IMR-90 (cell line): ENCODE results near the gene ROBO1. TPM values are rescaled to one million over a fixed set of nuclear protein-coding genes. Genes with fewer than 3 reads are reported as not detected.

ENCODE experiments used
- ATAC-seq: fragments of 200-7000 bp; cut with Tn5 transposase; 2 replicates; pipeline ENCODE4 v1.9.1; 2020; ENCODE audit warnings: low read depth, mild to moderate bottlenecking, moderate library complexity
- BruUV-seq: library from RNA; stranded (reverse); fragments of 400-500 nt; replicated peaks from 2 replicates; lab custom pipeline; 2021; lab: Mats Ljungman, UMichigan
- CTCF ChIA-PET: fragments of 300-600 bp; formaldehyde crosslinking; extraction: SDS; loops from one replicate; lab custom pipeline; 2021; ENCODE audit warnings: antibody characterized with exemption; lab: Yijun Ruan, JAX
- POLR2A ChIA-PET: fragments of 300-600 bp; sonication (Branson Sonifier 250); formaldehyde crosslinking; loops from one replicate; lab custom pipeline; 2022; ENCODE audit warnings: antibody characterized with exemption; ENCODE audit not compliant: unreplicated experiment; lab: Charles Lee
- DNase-seq: peaks from one replicate; pipeline ENCODE4 v3.0.0; 2013
- H2AFZ ChIP-seq: replicated peaks from 2 replicates; pipeline ENCODE3; 2013; ENCODE audit warnings: low read length, mild to moderate bottlenecking; ENCODE audit not compliant: poor library complexity
- H2AK5ac ChIP-seq: 2 replicates; pipeline ENCODE4 v1.6.1; 2013; ENCODE audit warnings: low read depth, low read length, inconsistent platforms
- H2AK9ac ChIP-seq: replicated peaks from 2 replicates; pipeline ENCODE3; 2013; ENCODE audit warnings: mild to moderate bottlenecking, low read depth, low read length, moderate library complexity; ENCODE audit not compliant: poor library complexity
- H2BK120ac ChIP-seq: 2 replicates; pipeline ENCODE4 v1.6.1; 2013; ENCODE audit warnings: low read depth, low read length, inconsistent platforms
- H2BK15ac ChIP-seq: 3 replicates; pipeline ENCODE4 v1.6.1; 2013; ENCODE audit warnings: low read depth, low read length, inconsistent platforms
- H2BK20ac ChIP-seq: 2 replicates; pipeline ENCODE4 v1.6.1; 2013; ENCODE audit warnings: low read depth, mild to moderate bottlenecking, inconsistent platforms, low read length, moderate library complexity
- H2BK5ac ChIP-seq: 2 replicates; pipeline ENCODE4 v1.6.1; 2013; ENCODE audit warnings: mild to moderate bottlenecking, low read depth, low read length, inconsistent platforms; ENCODE audit not compliant: poor library complexity, severe bottlenecking
- H3K14ac ChIP-seq: replicated peaks from 2 replicates; pipeline ENCODE4 v1.6.1; 2013; ENCODE audit warnings: low read depth, low read length, inconsistent platforms
- H3K18ac ChIP-seq: 2 replicates; pipeline ENCODE4 v1.6.1; 2013; ENCODE audit warnings: low read depth, low read length, control low read depth
- H3K23ac ChIP-seq: 2 replicates; pipeline ENCODE4 v1.6.1; 2013; ENCODE audit warnings: low read depth, low read length, inconsistent platforms
- H3K27ac ChIP-seq: 2 replicates; pipeline ENCODE4 v1.5.1; 2013; ENCODE audit warnings: mild to moderate bottlenecking, control low read depth, low read length; ENCODE audit not compliant: insufficient read depth
- H3K27me3 ChIP-seq: 2 replicates; pipeline ENCODE4 v1.6.1; 2013; ENCODE audit warnings: low read length; ENCODE audit not compliant: control insufficient read depth, insufficient read depth
- H3K36me3 ChIP-seq: 2 replicates; pipeline ENCODE4 v1.6.1; 2013; ENCODE audit warnings: low read length, mixed read lengths; ENCODE audit not compliant: control insufficient read depth, insufficient read depth
- H3K4ac ChIP-seq: 2 replicates; pipeline ENCODE4 v1.6.1; 2013; ENCODE audit warnings: low read depth, low read length, inconsistent platforms
- H3K4me1 ChIP-seq: 2 replicates; pipeline ENCODE4 v1.6.1; 2013; ENCODE audit warnings: low read length, mixed read lengths; ENCODE audit not compliant: control insufficient read depth, insufficient read depth
- H3K4me2 ChIP-seq: 2 replicates; pipeline ENCODE4 v1.6.1; 2013; ENCODE audit warnings: low read depth, mild to moderate bottlenecking, control low read depth, low read length, moderate library complexity
- H3K4me3 ChIP-seq: 2 replicates; pipeline ENCODE4 v1.5.1; 2013; ENCODE audit warnings: low read depth, mild to moderate bottlenecking, control low read depth, low read length, moderate library complexity; ENCODE audit not compliant: insufficient read depth
- H3K56ac ChIP-seq: 2 replicates; pipeline ENCODE4 v1.6.1; 2013; ENCODE audit warnings: low read length, inconsistent platforms; ENCODE audit not compliant: insufficient read depth; ENCODE audit errors: extremely low read depth
- H3K79me1 ChIP-seq, 2 experiments: 2 replicates each; pipeline ENCODE4 v1.6.1; 2013; ENCODE audit warnings: low read length in 2 of 2, inconsistent platforms in 1 of 2, low read depth in 1 of 2
- H3K9ac ChIP-seq: 2 replicates; pipeline ENCODE4 v1.6.1; 2013; ENCODE audit warnings: low read depth, low read length, control low read depth
- H3K9me1 ChIP-seq: 2 replicates; pipeline ENCODE4 v1.6.1; 2013; ENCODE audit warnings: low read length, inconsistent platforms; ENCODE audit not compliant: insufficient read depth
- H3K9me3 ChIP-seq: 2 replicates; pipeline ENCODE4 v1.6.1; 2013; ENCODE audit warnings: low read length; ENCODE audit not compliant: control insufficient read depth, insufficient read depth
- H4K20me1 ChIP-seq: 2 replicates; pipeline ENCODE4 v1.6.1; 2013; ENCODE audit warnings: low read length, inconsistent platforms; ENCODE audit not compliant: insufficient read depth
- H4K5ac ChIP-seq: 2 replicates; pipeline ENCODE4 v1.6.1; 2013; ENCODE audit warnings: mild to moderate bottlenecking, low read depth, low read length, control low read depth
- H4K8ac ChIP-seq, 2 experiments: 2 replicates each; pipeline ENCODE4 v1.6.1; 2013; ENCODE audit warnings: low read depth in 2 of 2, low read length in 2 of 2, control low read depth in 1 of 2, inconsistent platforms in 1 of 2
- H4K91ac ChIP-seq: 2 replicates; pipeline ENCODE4 v1.6.1; 2013; ENCODE audit warnings: low read depth, low read length, inconsistent platforms; ENCODE audit not compliant: insufficient read depth
- FOS ChIP-seq: fragments of 150-350 bp; IDR thresholded peaks from 2 replicates; pipeline ENCODE4 v1.6.1; 2016; ENCODE audit warnings: low read depth, low read length
- RCOR1 ChIP-seq: IDR thresholded peaks from 2 replicates; pipeline ENCODE4 v1.6.1; 2012; ENCODE audit warnings: mild to moderate bottlenecking, low read length, improper control_type of control experiment; ENCODE audit not compliant: insufficient replicate concordance
- SMC3 ChIP-seq: fragments of 150-350 bp; IDR thresholded peaks from 2 replicates; pipeline ENCODE4 v1.6.1; 2016; ENCODE audit warnings: low read depth, mild to moderate bottlenecking, antibody characterized with exemption, low read length, moderate library complexity
- WGBS, 2 experiments: methylation state at CpG; one replicate each; pipeline versions ENCODE4 v1.1.5 to v1.1.7; 2013; ENCODE audit warnings: missing lambda C conversion rate in 2 of 2; ENCODE audit not compliant: insufficient read length in 1 of 2; ENCODE audit errors: extremely low coverage in 2 of 2; 5-methylcytosine and 5-hydroxymethylcytosine counted together
- dilution Hi-C: fragments of 300-500 bp; cut with HindIII; formaldehyde crosslinking; loops from one replicate; pipeline ENCODE4 v1.14.3; 2018; ENCODE audit warnings: low sequenced_read_pairs; ENCODE audit not compliant: unreplicated experiment
- in situ Hi-C: fragments of 300-500 bp; cut with MboI; formaldehyde crosslinking; loops from 3 replicates; pipeline ENCODE4 v1.14.3; 2019; ENCODE audit warnings: low sequenced_read_pairs, inconsistent platforms, mixed read lengths
- intact Hi-C: fragments of 100-400 bp; cut with micrococcal nuclease; formaldehyde crosslinking; loops from 2 replicates; pipeline ENCODE4 v1.10.0; 2022
- polyA plus RNA-seq, 3 experiments: library from polyadenylated mRNA; depleted of rRNA; stranded (reverse); fragments of >200 nt; gene quantifications; 2 replicates each; pipeline ENCODE4 v1.2.3, GENCODE V29; 2012; ENCODE audit warnings: low replicate concordance in 1 of 3
- total RNA-seq: library from RNA; depleted of rRNA; stranded (reverse); fragments of >200 nt; gene quantifications from 2 replicates; pipeline ENCODE4 v1.2.3, GENCODE V29; 2012
- TF ChIP-seq, protein P1 (sequence below): fragments of 150-350 bp; IDR thresholded peaks from 2 replicates; pipeline ENCODE4 v1.6.1; 2017; ENCODE audit warnings: mild to moderate bottlenecking, antibody characterized with exemption, low read length, low read depth

Gene ROBO1
- total and polyA plus RNA-seq, 2 of the 4 experiments (the other 2 are of a cell fraction) = 24.1 to 53.9 TPM

DNA sequence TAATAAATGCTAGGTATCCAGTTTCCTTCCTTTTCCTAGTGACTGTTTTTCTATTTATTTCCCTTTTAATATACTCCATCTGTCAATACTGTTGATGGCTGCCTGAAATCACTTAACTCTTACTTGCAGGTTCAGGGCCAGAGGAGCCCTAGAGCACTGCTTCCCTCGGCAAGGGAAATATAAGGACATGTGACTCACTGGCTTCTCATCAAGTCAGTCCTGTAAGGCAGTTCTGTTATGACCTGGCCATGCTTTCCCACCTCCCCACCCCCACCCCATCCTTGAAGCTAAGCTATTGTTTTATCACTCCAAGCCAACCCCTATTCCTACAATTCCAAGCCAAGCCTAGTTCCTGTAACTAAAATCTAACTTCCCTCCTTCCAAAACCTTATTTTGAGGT, 800.7 kb downstream of the ROBO1 start:
- BruUV-seq = no TSS peak
- no peak overlapping the region for H4K5ac ChIP-seq
- intact Hi-C loops = no loop called here

More for the DNA sequence above, 800.7 kb downstream of the ROBO1 start:
- Histone ChIP-seq H2AK5ac (no peak overlapping the region), H2BK15ac (no peak overlapping the region), H2AFZ (no peak overlapping the region), H3K27me3 (no peaks in the 10 kb centered on the region), H2BK5ac (no peak overlapping the region), H3K9ac (no peak overlapping the region), H3K4ac (no peak overlapping the region), H2BK120ac (no peak overlapping the region), H3K9me1 (no peaks in the 10 kb centered on the region), H3K56ac (no peak overlapping the region), H3K18ac (no peak overlapping the region), H4K20me1 (no peaks in the 10 kb centered on the region), H3K4me3 (no peak overlapping the region), H4K8ac (no peak overlapping the region), H3K4me2 (no peak overlapping the region), H3K36me3 (no peaks in the 10 kb centered on the region), H3K4me1 (no peaks in the 10 kb centered on the region), H3K27ac (no peak overlapping the region), H2AK9ac (no peak overlapping the region), H3K14ac (no peak overlapping the region), H3K9me3 (peaks cover 2% of the 10 kb centered on the region), H3K79me1 (peaks cover 7 to 11% of the 10 kb centered on the region in 2 experiments; a peak in 2 of 4 replicates), H2BK20ac (no peak overlapping the region), H3K23ac (no peak overlapping the region), H4K91ac (no peak overlapping the region)
- ChIA-PET CTCF (no interaction called here), POLR2A (no interaction called here)
- DNase-seq = peak; percentile 12
- no peak for ATAC-seq
- dilution Hi-C loops (no loop called here), in situ Hi-C loops (no loop called here)
- TF ChIP-seq SMC3 = no peak
- TF ChIP-seq FOS = no peak
- TF ChIP-seq, protein P1, sequence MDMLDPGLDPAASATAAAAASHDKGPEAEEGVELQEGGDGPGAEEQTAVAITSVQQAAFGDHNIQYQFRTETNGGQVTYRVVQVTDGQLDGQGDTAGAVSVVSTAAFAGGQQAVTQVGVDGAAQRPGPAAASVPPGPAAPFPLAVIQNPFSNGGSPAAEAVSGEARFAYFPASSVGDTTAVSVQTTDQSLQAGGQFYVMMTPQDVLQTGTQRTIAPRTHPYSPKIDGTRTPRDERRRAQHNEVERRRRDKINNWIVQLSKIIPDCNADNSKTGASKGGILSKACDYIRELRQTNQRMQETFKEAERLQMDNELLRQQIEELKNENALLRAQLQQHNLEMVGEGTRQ = no peak
- no peak for TF ChIP-seq RCOR1
- no CpG with 5 or more reads among the region's 1 CpG for WGBS, 2 experiments
